ENCODE results near the gene STMN1. TPM values are rescaled to one million over a fixed set of nuclear protein-coding genes. Genes with fewer than 3 reads are reported as not detected.

Gene STMN1
- total RNA-seq, 1 experiment from 2014 or later, result 418 TPM

- H3K27ac Mint-ChIP-seq, result no peak overlapping the region
- ATAC-seq (no peak), DNase-seq (ENCODE audit: low spot score) (peak; percentile 4)
- TF ChIP-seq SP1 (CRISPR knock-in tag; conservative IDR thresholded peaks at IDR 0.05) (no peak), CREM (CRISPR knock-in tag; IDR thresholded peaks at IDR 0.05) (no peak), HMGXB4 (CRISPR knock-in tag; IDR thresholded peaks at IDR 0.05) (no peak)
- H3K4me3 Mint-ChIP-seq, result no peak overlapping the region
- ChIA-PET POLR2A (no interaction called here), CTCF (no interaction called here)
- peaks cover under 1% of the 10 kb centered on the region; the same call in 1 of the 2 replicates for H3K27me3 Mint-ChIP-seq (ENCODE audit: low read depth)
- H3K4me1 Mint-ChIP-seq, result peaks cover 29% of the 10 kb centered on the region
- H3K36me3 Mint-ChIP-seq, result no peaks in the 10 kb centered on the region
- no peaks in the 10 kb centered on the region for H3K9me3 Mint-ChIP-seq
Observed at GRCh38 chr1:25871086-25871703, 35.0 kb downstream of the STMN1 start.

DNA sequence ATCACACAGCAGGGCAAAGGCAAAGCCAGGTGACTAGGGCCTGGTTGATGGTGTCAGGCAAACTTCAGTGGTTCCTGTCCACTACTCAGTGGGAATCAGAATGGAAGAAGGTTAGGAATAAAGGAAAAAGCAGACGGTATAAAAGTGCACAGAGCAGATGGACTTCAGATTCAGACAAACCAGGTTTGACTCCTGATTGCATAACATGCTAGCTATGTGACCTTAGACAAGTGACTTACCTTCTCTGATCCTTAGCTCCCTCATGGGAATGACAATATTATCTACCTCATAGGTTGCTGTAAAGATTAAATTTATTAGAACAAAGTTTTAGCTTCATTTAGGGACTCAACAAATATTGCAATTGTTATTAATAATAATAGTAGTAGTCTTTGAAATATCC is 35.6 kb downstream of the STMN1 start:
- no peak overlapping the region for H3K4me3 Mint-ChIP-seq
- ATAC-seq (no peak), DNase-seq (ENCODE audit: low spot score) (no peak)
- POLR2A ChIA-PET, result interaction anchor here (1.2 kb wide), 1 partner anchor 47 kb away, joined by 3 read pairs; no protein-coding TSS in a partner anchor
- no peak overlapping the region for H3K27ac Mint-ChIP-seq
- no peaks in the 10 kb centered on the region for H3K9me3 Mint-ChIP-seq
- no peaks in the 10 kb centered on the region for H3K27me3 Mint-ChIP-seq (ENCODE audit: low read depth)
- TF ChIP-seq ELF4 (CRISPR knock-in tag; IDR thresholded peaks at IDR 0.05; ENCODE audit: low read depth) (no peak), STAT6 (CRISPR knock-in tag; conservative IDR thresholded peaks at IDR 0.05; ENCODE audit: low read depth) (no peak), ZNF232 (CRISPR knock-in tag; IDR thresholded peaks at IDR 0.05) (no peak), HMGA2 (CRISPR knock-in tag; IDR thresholded peaks at IDR 0.05) (no peak), USF2 (CRISPR knock-in tag; IDR thresholded peaks at IDR 0.05) (no peak), TCF7 (CRISPR knock-in tag; IDR thresholded peaks at IDR 0.05; ENCODE audit: low read depth) (no peak), RELA (CRISPR knock-in tag; IDR thresholded peaks at IDR 0.05; ENCODE audit: borderline replicate concordance) (no peak)
- TF ChIP-seq, protein P1, sequence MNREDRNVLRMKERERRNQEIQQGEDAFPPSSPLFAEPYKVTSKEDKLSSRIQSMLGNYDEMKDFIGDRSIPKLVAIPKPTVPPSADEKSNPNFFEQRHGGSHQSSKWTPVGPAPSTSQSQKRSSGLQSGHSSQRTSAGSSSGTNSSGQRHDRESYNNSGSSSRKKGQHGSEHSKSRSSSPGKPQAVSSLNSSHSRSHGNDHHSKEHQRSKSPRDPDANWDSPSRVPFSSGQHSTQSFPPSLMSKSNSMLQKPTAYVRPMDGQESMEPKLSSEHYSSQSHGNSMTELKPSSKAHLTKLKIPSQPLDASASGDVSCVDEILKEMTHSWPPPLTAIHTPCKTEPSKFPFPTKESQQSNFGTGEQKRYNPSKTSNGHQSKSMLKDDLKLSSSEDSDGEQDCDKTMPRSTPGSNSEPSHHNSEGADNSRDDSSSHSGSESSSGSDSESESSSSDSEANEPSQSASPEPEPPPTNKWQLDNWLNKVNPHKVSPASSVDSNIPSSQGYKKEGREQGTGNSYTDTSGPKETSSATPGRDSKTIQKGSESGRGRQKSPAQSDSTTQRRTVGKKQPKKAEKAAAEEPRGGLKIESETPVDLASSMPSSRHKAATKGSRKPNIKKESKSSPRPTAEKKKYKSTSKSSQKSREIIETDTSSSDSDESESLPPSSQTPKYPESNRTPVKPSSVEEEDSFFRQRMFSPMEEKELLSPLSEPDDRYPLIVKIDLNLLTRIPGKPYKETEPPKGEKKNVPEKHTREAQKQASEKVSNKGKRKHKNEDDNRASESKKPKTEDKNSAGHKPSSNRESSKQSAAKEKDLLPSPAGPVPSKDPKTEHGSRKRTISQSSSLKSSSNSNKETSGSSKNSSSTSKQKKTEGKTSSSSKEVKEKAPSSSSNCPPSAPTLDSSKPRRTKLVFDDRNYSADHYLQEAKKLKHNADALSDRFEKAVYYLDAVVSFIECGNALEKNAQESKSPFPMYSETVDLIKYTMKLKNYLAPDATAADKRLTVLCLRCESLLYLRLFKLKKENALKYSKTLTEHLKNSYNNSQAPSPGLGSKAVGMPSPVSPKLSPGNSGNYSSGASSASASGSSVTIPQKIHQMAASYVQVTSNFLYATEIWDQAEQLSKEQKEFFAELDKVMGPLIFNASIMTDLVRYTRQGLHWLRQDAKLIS (CRISPR knock-in tag; IDR thresholded peaks at IDR 0.05; ENCODE audit: borderline replicate concordance), result no peak
- CTCF ChIA-PET, result no interaction called here
- H3K36me3 Mint-ChIP-seq, result no peaks in the 10 kb centered on the region
- peaks cover 26% of the 10 kb centered on the region for H3K4me1 Mint-ChIP-seq
